HG02610 (cell line): ENCODE results near the gene CFAP43.
"Not testable (repeated sequence)": the region's sequence is repeated elsewhere in the genome, so short reads cannot be mapped to it uniquely, and the experiment has no call there.

Source experiments
- ATAC-seq: cut with Tn5 transposase; IDR thresholded peaks from one replicate; pipeline ENCODE4 v1.9.1; 2021; ENCODE audit warnings: mild to moderate bottlenecking, moderate library complexity; ENCODE audit not compliant: unreplicated experiment

CFAP43 gene

GRCh38 chr10:104230490-104230889 lies 1.7 kb downstream of the CFAP43 start:
- no peak for ATAC-seq

- no peak for ATAC-seq
Observed at GRCh38 chr10:104223304-104223703, 8.9 kb downstream of the CFAP43 start.

DNA sequence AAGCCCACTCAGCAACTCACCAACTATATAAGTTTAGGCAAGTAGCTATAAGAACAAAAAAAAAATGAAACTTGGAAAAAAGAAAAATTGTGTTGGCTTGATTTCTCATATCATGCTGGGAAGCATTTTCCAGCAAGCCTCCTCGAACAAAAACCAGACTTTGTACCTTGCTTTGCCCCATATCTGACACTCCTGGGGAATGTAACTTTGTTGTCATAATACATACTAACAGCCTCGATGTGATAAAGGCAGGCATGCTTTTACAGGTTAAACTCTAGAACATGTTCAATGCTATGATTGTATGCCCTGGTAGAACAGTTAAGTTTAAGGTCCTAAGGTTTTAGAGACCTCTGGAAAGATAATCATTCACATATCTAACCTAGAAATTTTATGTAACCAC lies 11.6 kb downstream of the CFAP43 start:
- no peak for ATAC-seq

DNA sequence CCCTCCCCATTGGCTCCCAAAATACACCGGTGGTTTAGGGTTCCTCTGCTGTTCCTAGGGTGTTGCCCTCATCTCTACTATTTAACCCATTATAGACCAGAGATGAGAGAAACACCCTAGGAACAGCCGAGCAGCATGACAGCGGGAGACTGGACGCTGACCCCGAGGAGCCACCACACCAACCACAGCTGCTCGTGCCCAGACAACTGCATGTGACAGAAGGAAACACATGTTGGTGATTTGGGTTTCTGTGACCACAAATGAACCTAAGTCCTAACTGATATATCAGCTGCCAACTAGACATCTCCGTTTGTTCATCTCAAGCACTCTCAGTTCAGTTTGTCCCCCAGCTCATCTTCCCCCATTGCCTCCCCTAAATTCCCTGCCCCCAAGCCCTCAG lies 13.4 kb downstream of the CFAP43 start:
- ATAC-seq: no peak

GRCh38 chr10:104216631-104217030 lies 15.5 kb downstream of the CFAP43 start:
- no peak for ATAC-seq

GRCh38 chr10:104209575-104210198 lies 22.5 kb downstream of the CFAP43 start:
- no peak for ATAC-seq

DNA sequence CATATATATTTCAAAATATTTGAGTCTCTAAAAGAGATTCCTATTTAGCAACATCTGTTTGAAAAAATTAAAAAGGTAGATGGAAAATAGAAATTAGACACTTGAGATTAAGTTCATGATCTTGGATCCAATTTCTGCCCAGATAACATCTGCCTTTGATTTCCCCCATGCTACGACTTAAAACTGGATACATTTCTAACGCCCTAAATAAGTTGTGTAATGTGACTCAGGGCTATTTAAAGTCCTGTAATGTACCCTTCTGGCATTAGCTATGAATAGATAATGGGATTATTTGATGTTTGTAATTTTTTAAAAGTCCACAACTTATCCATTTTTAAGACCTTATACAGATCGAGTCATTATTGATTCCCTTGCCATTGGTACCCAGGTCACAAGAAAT lies 23.4 kb downstream of the CFAP43 start:
- no peak for ATAC-seq

DNA sequence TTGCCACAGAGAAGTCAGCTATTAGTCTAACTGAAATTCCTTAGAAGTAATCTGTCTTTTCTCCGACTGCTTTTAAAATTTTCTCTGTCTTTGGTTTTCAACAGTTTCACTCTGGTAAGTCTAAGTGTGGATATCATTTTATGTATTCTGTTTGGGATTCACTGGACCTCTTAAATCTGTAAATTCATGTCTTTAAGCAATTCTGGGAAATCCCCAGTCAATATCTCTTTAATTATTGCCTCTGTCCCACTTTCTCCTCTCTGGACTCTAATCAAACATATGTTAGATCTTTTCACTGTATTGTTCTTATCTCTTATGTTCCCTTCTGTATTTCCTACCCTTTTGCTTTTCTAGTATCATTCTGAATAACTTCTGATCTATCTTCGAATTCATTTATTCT lies 29.9 kb downstream of the CFAP43 start:
- ATAC-seq: no peak

DNA sequence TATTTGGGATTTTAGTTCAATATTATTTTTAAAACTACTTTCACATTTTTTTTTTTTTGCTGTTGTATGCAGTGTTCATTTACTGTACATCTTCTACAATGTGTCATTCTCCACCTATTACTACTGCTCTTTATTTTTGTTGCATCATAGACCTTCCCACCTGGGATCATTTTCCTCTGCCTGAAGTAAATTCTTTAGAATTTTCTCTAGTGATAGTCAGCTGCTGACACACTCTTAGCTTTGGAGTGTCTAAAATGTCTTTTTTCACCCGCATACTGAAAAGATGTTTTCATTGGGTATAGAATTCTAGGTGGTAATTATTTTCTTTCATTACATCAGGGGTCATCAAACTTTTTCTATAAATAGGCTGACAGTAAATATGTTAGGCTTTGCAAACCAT lies 30.5 kb downstream of the CFAP43 start:
- no peak for ATAC-seq

GRCh38 chr10:104199567-104199966 lies 32.6 kb downstream of the CFAP43 start:
- ATAC-seq: no peak

DNA sequence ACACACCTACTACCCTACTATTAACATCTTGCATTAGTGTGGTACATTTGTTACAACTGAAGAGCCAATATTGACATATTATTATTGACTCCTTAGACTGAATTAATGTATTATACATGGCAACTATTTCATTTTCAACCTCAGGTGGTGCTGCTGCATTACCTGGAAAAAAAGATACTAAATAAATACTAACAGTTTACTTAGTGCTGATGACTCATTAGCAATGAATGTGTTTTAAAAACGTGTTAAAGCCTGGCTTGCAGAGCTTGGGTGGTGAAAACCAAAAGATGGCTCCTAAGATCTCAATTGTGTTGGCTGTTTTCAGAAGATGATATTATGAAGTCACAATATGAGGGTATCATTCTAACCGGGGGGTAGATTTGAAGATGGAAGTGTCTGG lies 34.8 kb downstream of the CFAP43 start:
- ATAC-seq: no peak

- ATAC-seq: no peak
Observed at GRCh38 chr10:104195706-104196105, 36.5 kb downstream of the CFAP43 start.

GRCh38 chr10:104193787-104194186 lies 38.4 kb downstream of the CFAP43 start:
- ATAC-seq: no peak

GRCh38 chr10:104190695-104191094 lies 41.5 kb downstream of the CFAP43 start:
- no peak for ATAC-seq

DNA sequence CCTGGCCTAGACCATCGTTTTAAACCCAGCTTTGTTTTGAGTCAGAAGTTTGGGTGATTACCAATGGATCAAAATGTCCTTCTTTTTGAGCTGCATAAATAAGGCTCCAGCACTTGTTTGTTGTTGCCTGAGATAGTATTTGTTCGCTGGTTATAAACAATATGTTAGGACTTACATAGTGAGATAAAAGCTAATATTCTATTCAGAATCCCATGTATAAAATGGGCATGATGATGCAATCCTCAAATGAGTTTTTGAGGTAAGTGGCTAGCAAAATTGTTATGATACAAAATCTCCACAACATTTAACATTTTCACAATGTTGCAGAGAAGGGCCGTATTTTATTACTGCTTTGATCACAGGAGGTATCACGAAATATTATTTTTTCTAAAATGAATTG lies 48.5 kb downstream of the CFAP43 start:
- no peak for ATAC-seq

DNA sequence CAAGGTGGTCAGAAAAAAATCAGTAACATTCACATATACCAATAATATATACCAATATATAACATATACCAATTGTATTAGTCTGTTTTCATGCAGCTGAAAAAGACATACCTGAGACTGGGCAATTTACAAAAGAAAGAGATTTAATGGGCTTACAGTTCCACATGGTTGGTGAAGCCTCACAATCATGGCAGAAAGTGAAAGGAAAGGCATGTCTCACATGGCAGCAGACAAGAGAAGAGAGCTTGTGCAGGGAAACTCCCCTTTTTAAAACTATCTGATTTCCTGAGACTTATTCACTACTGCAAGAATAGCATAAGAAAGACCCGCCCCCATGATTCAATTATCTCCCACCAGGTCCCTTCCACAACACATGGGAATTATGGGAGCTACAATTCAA lies 58.0 kb downstream of the CFAP43 start:
- not testable (repeated sequence) for ATAC-seq

- no peak for ATAC-seq
Observed at GRCh38 chr10:104170610-104171254, 61.4 kb downstream of the CFAP43 start.

DNA sequence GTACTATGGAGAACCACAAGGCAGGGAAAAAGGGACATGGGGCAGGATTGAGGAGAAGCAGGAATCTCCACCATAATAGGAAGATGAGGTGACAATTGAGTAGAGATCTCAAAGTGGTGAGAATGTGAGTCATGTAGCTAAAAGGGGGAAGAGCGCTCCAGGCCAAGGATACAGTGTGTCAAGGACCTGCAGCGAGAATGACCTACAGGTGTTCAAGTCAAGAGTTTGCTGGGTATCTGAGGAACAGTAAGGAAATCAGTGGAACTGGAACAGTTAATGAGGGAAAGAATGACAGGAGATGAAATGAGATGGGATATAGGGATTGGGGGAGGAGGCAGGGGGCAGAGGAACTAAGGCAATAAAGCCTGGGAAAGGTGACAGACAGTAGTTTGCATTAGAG lies 76.6 kb downstream of the CFAP43 start:
- ATAC-seq: no peak

- no peak for ATAC-seq
Observed at GRCh38 chr10:104151737-104152136, 80.4 kb downstream of the CFAP43 start.

- no peak for ATAC-seq
Observed at GRCh38 chr10:104150139-104150538, 82.0 kb downstream of the CFAP43 start.

DNA sequence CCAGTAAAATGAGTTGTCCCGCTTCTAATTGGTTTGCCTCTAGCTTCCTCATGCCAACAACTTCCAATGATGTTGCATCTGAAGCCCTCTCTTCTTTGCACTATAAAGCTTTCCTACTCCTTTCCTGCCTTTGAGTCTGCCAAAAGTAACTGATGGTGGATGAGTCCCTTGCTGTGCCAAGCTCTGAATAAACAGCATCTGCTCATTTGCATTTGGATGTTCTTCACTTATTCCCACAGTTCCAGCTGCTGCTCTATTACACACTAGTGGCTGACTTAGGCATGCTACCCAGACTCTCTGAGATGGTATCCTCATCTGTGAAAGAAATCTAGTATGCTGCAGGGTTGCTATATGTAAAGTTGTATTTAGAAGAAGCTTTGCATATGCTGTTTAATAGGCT lies 85.3 kb downstream of the CFAP43 start:
- ATAC-seq: no peak

DNA sequence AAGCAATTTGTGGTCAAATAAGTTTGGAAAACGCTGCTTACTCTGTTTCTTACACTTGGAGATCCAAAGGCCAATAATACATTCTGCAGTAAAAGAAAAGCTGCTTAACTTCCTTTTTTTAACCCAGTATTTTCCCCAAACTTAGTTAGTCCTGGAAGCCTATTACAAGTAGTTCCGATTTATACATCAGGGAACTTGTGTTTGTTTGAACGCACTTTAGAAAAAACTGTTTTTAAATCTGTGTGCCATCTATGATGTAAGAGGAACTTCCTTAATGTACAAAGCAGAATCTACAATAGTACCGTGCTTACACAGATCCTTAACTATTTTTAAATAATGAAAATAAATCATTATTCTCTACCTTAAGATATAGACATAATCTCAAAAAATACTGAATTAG lies 87.2 kb downstream of the CFAP43 start:
- no peak for ATAC-seq

DNA sequence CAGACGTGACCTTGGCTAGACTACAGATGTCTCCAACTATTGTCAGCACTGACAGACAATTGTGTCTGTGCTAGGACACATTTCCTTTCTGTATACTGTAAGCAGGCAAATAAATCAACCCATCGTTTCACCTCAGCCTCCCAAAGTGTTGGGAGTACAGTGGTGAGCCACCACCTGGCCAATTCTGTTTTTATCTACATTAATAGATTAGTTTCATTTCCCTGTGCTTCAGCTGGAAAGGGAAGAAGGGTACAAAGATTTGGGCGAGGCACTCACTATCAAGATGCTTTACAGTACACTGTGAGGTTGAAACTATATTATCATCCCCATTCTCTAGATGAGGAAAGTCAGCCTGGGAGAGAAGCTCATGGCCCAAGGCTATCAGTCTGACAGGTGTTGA lies 88.3 kb downstream of the CFAP43 start:
- ATAC-seq: no peak
